Measurements from ENCODE around the gene ZFP62. TPM values are rescaled to one million over a fixed set of nuclear protein-coding genes. Genes with fewer than 3 reads are reported as not detected.

ZFP62 gene
- total RNA-seq, 2 experiments from 2014 or later, result 58.4 to 79.1 TPM

GRCh38 chr5:180811623-180812124, 49.4 kb downstream of the ZFP62 start:
- TF ChIP-seq EZH2phosphoT487 (IDR thresholded peaks at IDR 0.05; ENCODE audit: borderline replicate concordance, low read depth, low read length) (no peak), CTCF (conservative IDR thresholded peaks at IDR 0.05; ENCODE audit: low read length) (no peak)
- H3K4me1 ChIP-seq (ENCODE audit: insufficient read depth, low read length, poor library complexity, severe bottlenecking), result peaks cover 79% of the 10 kb centered on the region
- no TSS peak for BruUV-seq (replicated peaks)

GRCh38 chr5:180810959-180811622, 50.0 kb downstream of the ZFP62 start:
- peaks cover 79% of the 10 kb centered on the region for H3K4me1 ChIP-seq (ENCODE audit: insufficient read depth, low read length, poor library complexity, severe bottlenecking)
- peaks cover 46% of the 10 kb centered on the region for H3K79me2 ChIP-seq (ENCODE audit: insufficient read depth, low read depth, low read length)
- no peaks in the 10 kb centered on the region for H3K9me2 ChIP-seq (ENCODE audit: insufficient read depth, low read length)
- no peaks in the 10 kb centered on the region for H3K9me3 ChIP-seq (ENCODE audit: low read length)
- H3K4me3 ChIP-seq (ENCODE audit: low read depth, low read length, poor library complexity, severe bottlenecking), result peak overlapping the region; percentile 84
- BruUV-seq (replicated peaks), result TSS peak; percentile 77
- intact Hi-C loops (cut with micrococcal nuclease; ENCODE audit: unreplicated experiment), result loop anchor here (1.0 to 2.0 kb wide), 4 partner anchors 9 to 50 kb away; partner anchors contain the start of genes MGAT1 and ZFP62
- H4K20me1 ChIP-seq (ENCODE audit: insufficient read depth, low read length), result no peaks in the 10 kb centered on the region
- H3K27ac ChIP-seq (ENCODE audit: low read depth, low read length, poor library complexity, severe bottlenecking), result peak overlapping the region; percentile 96
- DNase-seq (ENCODE audit: low spot score), result no peak
- H2AFZ ChIP-seq (ENCODE audit: low read length), result peak overlapping the region; percentile 3; the same call in 1 of the 2 replicates
- ChIA-PET POLR2A (interaction anchor here (0.5 to 2.3 kb wide), 2 partner anchors 10 to 1019 kb away, joined by 3 to 16 read pairs; no protein-coding TSS in a partner anchor), CTCF (ENCODE audit: unreplicated experiment) (interaction anchor here (0.6 to 0.7 kb wide), 2 partner anchors 378 to 1011 kb away, joined by 3 read pairs; no protein-coding TSS in a partner anchor)
- H3K36me3 ChIP-seq (ENCODE audit: insufficient read depth, low read length), result peaks cover 5% of the 10 kb centered on the region; the same call in 1 of the 2 replicates
- peak overlapping the region; percentile 88 for H3K4me2 ChIP-seq (ENCODE audit: low read length)
- TF ChIP-seq CTCF (conservative IDR thresholded peaks at IDR 0.05; ENCODE audit: low read length) (no peak), EZH2phosphoT487 (IDR thresholded peaks at IDR 0.05; ENCODE audit: borderline replicate concordance, low read depth, low read length) (no peak)

More at GRCh38 chr5:180811623-180812124, 49.4 kb downstream of the ZFP62 start:
- peak overlapping the region; percentile 88 for H3K4me2 ChIP-seq (ENCODE audit: low read length)
- H3K79me2 ChIP-seq (ENCODE audit: insufficient read depth, low read depth, low read length), result peaks cover 40% of the 10 kb centered on the region
- peaks cover 5% of the 10 kb centered on the region; the same call in 1 of the 2 replicates for H3K36me3 ChIP-seq (ENCODE audit: insufficient read depth, low read length)
- H2AFZ ChIP-seq (ENCODE audit: low read length), result no peak overlapping the region
- no peaks in the 10 kb centered on the region for H3K9me3 ChIP-seq (ENCODE audit: low read length)
- no peak for DNase-seq (ENCODE audit: low spot score)
- ChIA-PET POLR2A (interaction anchor here (2.3 kb wide), 1 partner anchor 10 kb away, joined by 16 read pairs; no protein-coding TSS in a partner anchor), CTCF (ENCODE audit: unreplicated experiment) (interaction anchor here (0.6 kb wide), 1 partner anchor 1012 kb away, joined by 3 read pairs; no protein-coding TSS in a partner anchor)
- H3K27ac ChIP-seq (ENCODE audit: low read depth, low read length, poor library complexity, severe bottlenecking), result peak overlapping the region; percentile 96
- peak overlapping the region; percentile 84 for H3K4me3 ChIP-seq (ENCODE audit: low read depth, low read length, poor library complexity, severe bottlenecking)
- H4K20me1 ChIP-seq (ENCODE audit: insufficient read depth, low read length), result no peaks in the 10 kb centered on the region
- intact Hi-C loops (cut with micrococcal nuclease; ENCODE audit: unreplicated experiment), result loop anchor here (2.0 kb wide), 2 partner anchors 19 to 49 kb away; partner anchors contain the start of gene ZFP62
- H3K9me2 ChIP-seq (ENCODE audit: insufficient read depth, low read length), result no peaks in the 10 kb centered on the region
